Transverse colon (tissue), 4 donors: Measurements from ENCODE around the gene GDI1. TPM values are rescaled to one million over a fixed set of nuclear protein-coding genes. Genes with fewer than 3 reads are reported as not detected.

Source experiments
- DNase-seq: peaks from one replicate; pipeline ENCODE4 v3.0.0-alpha.2; 2019
- H3K27ac ChIP-seq, 4 donors: fragments of 200-600 bp; sonication (generic); 2 replicates each; pipeline ENCODE4 v1.5.1; 2016 to 2018; ENCODE audit warnings: inconsistent platforms in 4 of 4
- H3K27me3 ChIP-seq: fragments of 200-600 bp; sonication (generic); 2 replicates; pipeline ENCODE4 v1.5.1; 2017; ENCODE audit warnings: inconsistent platforms
- H3K36me3 ChIP-seq, 4 donors: fragments of 200-600 bp; sonication (generic); 2 replicates each; pipeline ENCODE4 v1.5.1; 2017 to 2019; ENCODE audit warnings: inconsistent platforms in 4 of 4
- H3K4me1 ChIP-seq, 4 donors: fragments of 200-600 bp; sonication (generic); 2 replicates each; pipeline ENCODE4 v1.5.1; 2017 to 2020; ENCODE audit warnings: inconsistent platforms in 4 of 4
- H3K4me3 ChIP-seq, 4 donors: fragments of 200-600 bp; sonication (generic); 1 replicate in 1 of 4; 2 replicates in 3 of 4; pipeline versions ENCODE4 v1.5.1 to v1.6.1; 2017 to 2019; ENCODE audit warnings: inconsistent platforms in 4 of 4
- H3K9me3 ChIP-seq, 2 donors: fragments of 200-600 bp; sonication (generic); 2 replicates each; pipeline ENCODE4 v1.5.1; 2017 to 2019; ENCODE audit warnings: inconsistent platforms in 2 of 2
- EP300 ChIP-seq: sonication (generic); formaldehyde crosslinking; IDR thresholded peaks from one replicate; pipeline ENCODE4 v1.6.1; 2017; ENCODE audit warnings: antibody characterized with exemption, low read depth
- POLR2A ChIP-seq: fragments of 450-650 bp; IDR thresholded peaks from one replicate; pipeline ENCODE4 v1.6.1; 2016; ENCODE audit warnings: antibody characterized with exemption, mild to moderate bottlenecking, moderate library complexity
- POLR2AphosphoS5 ChIP-seq, 3 donors: sonication (generic); formaldehyde crosslinking; IDR thresholded peaks; one replicate each; pipeline ENCODE4 v1.6.1; 2016; ENCODE audit warnings: antibody characterized with exemption in 3 of 3
- WGBS, 2 donors: methylation state at CpG; one replicate each; pipeline ENCODE4 v1.1.5; 2018; ENCODE audit warnings: low coverage in 1 of 2; 5-methylcytosine and 5-hydroxymethylcytosine counted together
- in situ Hi-C, 4 donors: fragments of 200-750 bp; cut with MboI; loops; one replicate each; pipeline versions ENCODE4 v1.15.0 to v1.15.1; 2017; ENCODE audit warnings: low sequenced_read_pairs in 3 of 4, low pct_ligation_motif_present in 1 of 4, low pct_unique_long_range_greater_than_20kb in 1 of 4
- intact Hi-C: fragments of 100-400 bp; cut with DNase I; formaldehyde crosslinking; loops from one replicate; pipeline ENCODE4 v1.15.1; 2023; ENCODE audit warnings: low total_unique reads
- total RNA-seq, 4 donors: library from RNA; depleted of rRNA; stranded (reverse); fragments of >200 nt; gene quantifications; one replicate each; pipeline ENCODE4 v1.1.0, GENCODE V29; 2016
- TF ChIP-seq, protein P1 (sequence below), 5 experiments: fragments of 200-600 bp in 3 of 5; fragments of 450-650 bp in 2 of 5; sonication (generic) in 3 of 5; IDR thresholded peaks; 1 replicate in 2 of 5; 2 replicates in 3 of 5; pipeline ENCODE4 v1.5.1; 2016 to 2017; ENCODE audit warnings: antibody characterized with exemption in 5 of 5, inconsistent platforms in 3 of 5, mild to moderate bottlenecking in 2 of 5, moderate library complexity in 1 of 5

The GDI1 gene
- total RNA-seq, 4 donors from 2014 or later: 86.6 to 173 (median 119) TPM

GRCh38 chrX:154466036-154466435 lies 29.1 kb downstream of the GDI1 start:
- no peak for DNase-seq
- H3K36me3 ChIP-seq: no peaks in the 10 kb centered on the region
- in situ Hi-C loops (no loop called here), intact Hi-C loops (no loop called here)
- no peak overlapping the region for H3K4me3 ChIP-seq
- no peaks in the 10 kb centered on the region for H3K27me3 ChIP-seq
- no peak overlapping the region for H3K27ac ChIP-seq
- WGBS, 2 donors: 96% methylated on average over 24 of the region's 32 CpGs; no CpG with 5 or more reads in 1 of the 2 donors
- H3K9me3 ChIP-seq: no peaks in the 10 kb centered on the region
- no peaks in the 10 kb centered on the region for H3K4me1 ChIP-seq
- TF ChIP-seq POLR2A (no peak), EP300 (no peak), POLR2AphosphoS5 (IDR thresholded peaks at IDR 0.05) (no peak)
- TF ChIP-seq, protein P1, sequence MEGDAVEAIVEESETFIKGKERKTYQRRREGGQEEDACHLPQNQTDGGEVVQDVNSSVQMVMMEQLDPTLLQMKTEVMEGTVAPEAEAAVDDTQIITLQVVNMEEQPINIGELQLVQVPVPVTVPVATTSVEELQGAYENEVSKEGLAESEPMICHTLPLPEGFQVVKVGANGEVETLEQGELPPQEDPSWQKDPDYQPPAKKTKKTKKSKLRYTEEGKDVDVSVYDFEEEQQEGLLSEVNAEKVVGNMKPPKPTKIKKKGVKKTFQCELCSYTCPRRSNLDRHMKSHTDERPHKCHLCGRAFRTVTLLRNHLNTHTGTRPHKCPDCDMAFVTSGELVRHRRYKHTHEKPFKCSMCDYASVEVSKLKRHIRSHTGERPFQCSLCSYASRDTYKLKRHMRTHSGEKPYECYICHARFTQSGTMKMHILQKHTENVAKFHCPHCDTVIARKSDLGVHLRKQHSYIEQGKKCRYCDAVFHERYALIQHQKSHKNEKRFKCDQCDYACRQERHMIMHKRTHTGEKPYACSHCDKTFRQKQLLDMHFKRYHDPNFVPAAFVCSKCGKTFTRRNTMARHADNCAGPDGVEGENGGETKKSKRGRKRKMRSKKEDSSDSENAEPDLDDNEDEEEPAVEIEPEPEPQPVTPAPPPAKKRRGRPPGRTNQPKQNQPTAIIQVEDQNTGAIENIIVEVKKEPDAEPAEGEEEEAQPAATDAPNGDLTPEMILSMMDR (IDR thresholded peaks at IDR 0.05): no peak

- TF ChIP-seq POLR2A (no peak), EP300 (no peak), POLR2AphosphoS5 (IDR thresholded peaks at IDR 0.05) (no peak)
- TF ChIP-seq, protein P1 (IDR thresholded peaks at IDR 0.05): no peak
- Histone ChIP-seq H3K27ac (no peak overlapping the region), H3K4me1 (no peaks in the 10 kb centered on the region), H3K9me3 (no peaks in the 10 kb centered on the region), H3K36me3 (no peaks in the 10 kb centered on the region), H3K4me3 (no peak overlapping the region), H3K27me3 (no peaks in the 10 kb centered on the region)
- in situ Hi-C loops (no loop called here), intact Hi-C loops (no loop called here)
- 94% methylated on average over 10 of the region's 15 CpGs; no CpG with 5 or more reads in 1 of the 2 donors for WGBS, 2 donors
- no peak for DNase-seq
Measured at GRCh38 chrX:154466907-154467306, 30.0 kb downstream of the GDI1 start.

GRCh38 chrX:154467556-154467955 lies 30.6 kb downstream of the GDI1 start:
- Histone ChIP-seq H3K36me3 (no peaks in the 10 kb centered on the region), H3K4me3 (no peak overlapping the region), H3K9me3 (no peaks in the 10 kb centered on the region), H3K4me1 (no peaks in the 10 kb centered on the region), H3K27me3 (no peaks in the 10 kb centered on the region), H3K27ac (no peak overlapping the region)
- 95% methylated on average over 19 of the region's 21 CpGs; no CpG with 5 or more reads in 1 of the 2 donors for WGBS, 2 donors
- no peak for TF ChIP-seq EP300
- no peak for TF ChIP-seq POLR2AphosphoS5 (IDR thresholded peaks at IDR 0.05)
- TF ChIP-seq, protein P1 (IDR thresholded peaks at IDR 0.05): no peak
- TF ChIP-seq POLR2A: no peak
- in situ Hi-C loops (no loop called here), intact Hi-C loops (no loop called here)
- DNase-seq: no peak

GRCh38 chrX:154468217-154468616 lies 31.3 kb downstream of the GDI1 start:
- no peaks in the 10 kb centered on the region for H3K4me1 ChIP-seq
- in situ Hi-C loops (no loop called here), intact Hi-C loops (no loop called here)
- no peak for DNase-seq
- no peak for TF ChIP-seq POLR2AphosphoS5 (IDR thresholded peaks at IDR 0.05)
- no peak for TF ChIP-seq POLR2A
- TF ChIP-seq EP300: no peak
- TF ChIP-seq, protein P1 (IDR thresholded peaks at IDR 0.05): no peak
- H3K27me3 ChIP-seq: no peaks in the 10 kb centered on the region
- 97% methylated on average over 23 of the region's 23 CpGs; no CpG with 5 or more reads in 1 of the 2 donors for WGBS, 2 donors
- no peaks in the 10 kb centered on the region for H3K36me3 ChIP-seq
- no peak overlapping the region for H3K27ac ChIP-seq
- no peaks in the 10 kb centered on the region for H3K9me3 ChIP-seq
- H3K4me3 ChIP-seq: no peak overlapping the region
